ENCODE results near the gene C2orf81.
A peak's percentile ranks its signal among the peaks of the same experiment; 100 is the strongest.
"Not testable (repeated sequence)": the region's sequence is repeated elsewhere in the genome, so short reads cannot be mapped to it uniquely, and the experiment has no call there.

C2orf81 gene

GRCh38 chr2:74421221-74421870 is at the start of gene C2orf81, which contains the start of gene WDR54:
Gene C2orf81 (minus strand): TSS chr2:74421619. CDS start chr2:74421560, 59 bp downstream.
Gene WDR54 (plus strand): TSS chr2:74421730. CDS start chr2:74422154, 424 bp downstream.
- peak; percentile 96 for DNase-seq

GRCh38 chr2:74470742-74471141 is 49.3 kb upstream of the C2orf81 start:
- DNase-seq: not testable (repeated sequence)

GRCh38 chr2:74464406-74464805 is 43.0 kb upstream of the C2orf81 start:
- no peak for DNase-seq

GRCh38 chr2:74462786-74463105 is 41.3 kb upstream of the C2orf81 start:
- no peak for DNase-seq

- DNase-seq: no peak
These were observed 40.8 kb upstream of the C2orf81 start for GRCh38 chr2:74462054-74462785.

- no peak for DNase-seq
These were observed 40.0 kb upstream of the C2orf81 start for GRCh38 chr2:74461187-74462053.

GRCh38 chr2:74460187-74460586 is 38.8 kb upstream of the C2orf81 start:
- not testable (repeated sequence) for DNase-seq

- not testable (repeated sequence) for DNase-seq
These were observed 38.2 kb upstream of the C2orf81 start for GRCh38 chr2:74459503-74460118.

GRCh38 chr2:74458938-74459363 is 37.5 kb upstream of the C2orf81 start:
- DNase-seq: peak; percentile 54

- peak; percentile 100 for DNase-seq
These were observed 36.9 kb upstream of the C2orf81 start, which contains the start of gene WBP1 for GRCh38 chr2:74458132-74458937. Gene WBP1 (plus strand): TSS chr2:74458438. CDS start chr2:74458603, 165 bp downstream.

GRCh38 chr2:74457549-74458131 is 36.2 kb upstream of the C2orf81 start:
- no peak for DNase-seq

GRCh38 chr2:74457129-74457548 is 35.7 kb upstream of the C2orf81 start:
- no peak for DNase-seq

GRCh38 chr2:74454654-74455511 is 33.5 kb upstream of the C2orf81 start, which contains the start of gene INO80B:
Gene INO80B (plus strand): TSS chr2:74455087. CDS start chr2:74455117, 30 bp downstream.
- DNase-seq: peak; percentile 100

GRCh38 chr2:74450570-74451190 is 29.3 kb upstream of the C2orf81 start:
- DNase-seq: no peak

- no peak for DNase-seq
These were observed 27.4 kb upstream of the C2orf81 start for GRCh38 chr2:74448771-74449170.

- DNase-seq: no peak
These were observed 26.0 kb upstream of the C2orf81 start for GRCh38 chr2:74447230-74447999.

- no peak for DNase-seq
These were observed 23.3 kb upstream of the C2orf81 start for GRCh38 chr2:74444498-74445318.
